Nephron progenitor cell (in vitro differentiated cells): ENCODE data around the gene ETV7.

Experiments used
- DNase-seq: peaks from one replicate; pipeline ENCODE4 v3.0.0; 2021
- H3K27ac Mint-ChIP-seq: 2 replicates; pipeline ENCODE4 v1.8.0; 2021; ENCODE audit warnings: mild to moderate bottlenecking, moderate library complexity, mixed read lengths
- H3K27me3 Mint-ChIP-seq: 2 replicates; pipeline ENCODE4 v1.8.0; 2021; ENCODE audit warnings: mild to moderate bottlenecking, low read depth, mixed read lengths; ENCODE audit not compliant: poor library complexity
- H3K36me3 Mint-ChIP-seq: 2 replicates; pipeline ENCODE4 v1.8.0; 2021; ENCODE audit warnings: low read depth, mixed read lengths
- H3K4me1 Mint-ChIP-seq: 2 replicates; pipeline ENCODE4 v1.8.0; 2021; ENCODE audit warnings: mixed read lengths
- H3K4me3 Mint-ChIP-seq: 2 replicates; pipeline ENCODE4 v1.8.0; 2021; ENCODE audit warnings: mild to moderate bottlenecking, moderate library complexity, mixed read lengths
- H3K9me3 Mint-ChIP-seq: 2 replicates; pipeline ENCODE4 v1.8.0; 2021; ENCODE audit warnings: mild to moderate bottlenecking, moderate library complexity, mixed read lengths
- TF ChIP-seq, protein P1 (sequence below): fragments of 200-600 bp; sonication (generic); IDR thresholded peaks from 2 replicates; pipeline ENCODE4 v1.5.0; 2021; ENCODE audit warnings: antibody characterized with exemption

The ETV7 gene

DNA sequence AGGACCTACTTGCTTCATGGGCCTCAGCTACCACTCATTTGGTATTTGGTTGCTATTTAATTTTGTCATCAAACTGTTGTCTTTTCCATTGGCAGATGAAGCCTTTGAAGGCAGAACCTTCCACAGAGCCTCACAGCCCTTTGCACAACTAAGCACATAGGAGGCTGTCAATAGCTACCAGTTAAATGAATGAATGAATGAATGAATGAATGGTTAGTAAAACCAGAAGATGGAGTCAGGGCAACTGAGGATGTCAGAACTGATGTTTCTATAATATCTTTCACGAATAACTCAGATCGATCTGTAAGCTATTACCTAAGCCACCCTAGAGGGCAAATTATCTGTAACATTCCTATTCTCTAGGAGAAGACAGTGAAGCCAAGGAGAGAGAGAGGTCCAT lies 69.8 kb downstream of the ETV7 start:
- Mint-ChIP-seq H3K4me3 (no peak overlapping the region), H3K4me1 (peaks cover 31% of the 10 kb centered on the region), H3K27me3 (peaks cover 9% of the 10 kb centered on the region), H3K36me3 (no peaks in the 10 kb centered on the region), H3K27ac (no peak overlapping the region), H3K9me3 (no peaks in the 10 kb centered on the region)
- TF ChIP-seq, protein P1, sequence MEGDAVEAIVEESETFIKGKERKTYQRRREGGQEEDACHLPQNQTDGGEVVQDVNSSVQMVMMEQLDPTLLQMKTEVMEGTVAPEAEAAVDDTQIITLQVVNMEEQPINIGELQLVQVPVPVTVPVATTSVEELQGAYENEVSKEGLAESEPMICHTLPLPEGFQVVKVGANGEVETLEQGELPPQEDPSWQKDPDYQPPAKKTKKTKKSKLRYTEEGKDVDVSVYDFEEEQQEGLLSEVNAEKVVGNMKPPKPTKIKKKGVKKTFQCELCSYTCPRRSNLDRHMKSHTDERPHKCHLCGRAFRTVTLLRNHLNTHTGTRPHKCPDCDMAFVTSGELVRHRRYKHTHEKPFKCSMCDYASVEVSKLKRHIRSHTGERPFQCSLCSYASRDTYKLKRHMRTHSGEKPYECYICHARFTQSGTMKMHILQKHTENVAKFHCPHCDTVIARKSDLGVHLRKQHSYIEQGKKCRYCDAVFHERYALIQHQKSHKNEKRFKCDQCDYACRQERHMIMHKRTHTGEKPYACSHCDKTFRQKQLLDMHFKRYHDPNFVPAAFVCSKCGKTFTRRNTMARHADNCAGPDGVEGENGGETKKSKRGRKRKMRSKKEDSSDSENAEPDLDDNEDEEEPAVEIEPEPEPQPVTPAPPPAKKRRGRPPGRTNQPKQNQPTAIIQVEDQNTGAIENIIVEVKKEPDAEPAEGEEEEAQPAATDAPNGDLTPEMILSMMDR = no peak
- DNase-seq = no peak
